Right lobe of liver (tissue), 6 donors: ENCODE data around the gene HNRNPA0. TPM values are rescaled to one million over a fixed set of nuclear protein-coding genes. Genes with fewer than 3 reads are reported as not detected.

Source experiments
- ATAC-seq, 4 donors: fragments of 200-7000 bp; cut with Tn5 transposase; one replicate each; pipeline ENCODE4 v1.9.1; 2020; ENCODE audit warnings: mild to moderate bottlenecking in 4 of 4, moderate library complexity in 4 of 4
- DNase-seq, 3 donors: peaks; one replicate each; pipeline ENCODE4 v3.0.0-alpha.2; 2020
- H3K27ac ChIP-seq, 3 donors: fragments of 200-600 bp; one replicate each; pipeline ENCODE4 v1.8.0; 2022
- H3K27me3 ChIP-seq, 2 donors: fragments of 200-600 bp; one replicate each; pipeline ENCODE4 v1.8.0; 2022
- H3K36me3 ChIP-seq, 4 donors: fragments of 200-600 bp; sonication (generic) in 1 of 4; one replicate each; pipeline versions ENCODE4 v1.5.1 to v1.8.0; 2017 to 2022; ENCODE audit warnings: control low read depth in 1 of 4
- H3K4me1 ChIP-seq, 4 donors: fragments of 200-600 bp; sonication (generic) in 1 of 4; one replicate each; pipeline versions ENCODE4 v1.5.1 to v1.8.0; 2017 to 2022; ENCODE audit warnings: control low read depth in 1 of 4
- H3K4me3 ChIP-seq, 3 donors: fragments of 200-600 bp; one replicate each; pipeline ENCODE4 v1.8.0; 2022
- H3K9me3 ChIP-seq, 4 donors: fragments of 200-600 bp; sonication (generic) in 1 of 4; one replicate each; pipeline versions ENCODE4 v1.5.1 to v1.8.0; 2017 to 2022; ENCODE audit warnings: control low read depth in 1 of 4
- CTCF ChIP-seq, 4 donors: fragments of 200-600 bp in 3 of 4; fragments of 450-650 bp in 1 of 4; IDR thresholded peaks; one replicate each; pipeline versions ENCODE4 v1.5.1 to v1.8.0; 2016 to 2022; ENCODE audit warnings: antibody characterized with exemption in 4 of 4, mild to moderate bottlenecking in 2 of 4
- POLR2A ChIP-seq: fragments of 450-650 bp; IDR thresholded peaks from one replicate; pipeline ENCODE4 v1.6.1; 2017; ENCODE audit warnings: antibody characterized with exemption, mild to moderate bottlenecking
- WGBS: methylation state at CpG from one replicate; pipeline ENCODE4 v1.1.6; 2018; ENCODE audit warnings: low coverage, low lambda C conversion rate; ENCODE audit not compliant: insufficient coverage; ENCODE audit errors: missing lambda C conversion rate; 5-methylcytosine and 5-hydroxymethylcytosine counted together
- intact Hi-C, 2 donors: fragments of 100-400 bp; cut with DNase I; formaldehyde crosslinking; loops; one replicate each; pipeline versions ENCODE4 v1.11.2 to v1.14.1; 2022
- total RNA-seq, 6 experiments: library from RNA; depleted of rRNA in 2 of 6; stranded (reverse); fragments of >200 nt in 2 of 6; fragmentation: NEBNext Ultra II Directional in 3 of 6; extraction: Animal tissue kit (Norgen Biotek cat#: 25700) in 3 of 6; gene quantifications; one replicate each; pipeline versions ENCODE4 v1.1.0 to v1.2.4, GENCODE V29; 2016 to 2023
- donor health status: DM: no; HTN: yes; CAD: no.
- donor health status: DM: no; HTN: no; CAD: no.
- donor health status: DM: no; HTN: no; CAD: no.
- donor health status: DM: no; HTN: yes; CAD: no.
- donor health status: DM: no; HTN: yes; CAD: no.

The HNRNPA0 gene
- total RNA-seq, 6 experiments from 2014 or later = 3.6 to 9.8 (median 8.1) TPM

- ATAC-seq (no peak), DNase-seq (no peak)
- Histone ChIP-seq H3K27me3 (no peaks in the 10 kb centered on the region), H3K4me1 (no peaks in the 10 kb centered on the region), H3K4me3 (no peak overlapping the region), H3K9me3 (no peaks in the 10 kb centered on the region), H3K36me3 (no peaks in the 10 kb centered on the region), H3K27ac (no peak overlapping the region)
- TF ChIP-seq POLR2A (no peak), CTCF (IDR thresholded peaks at IDR 0.05) (no peak)
- intact Hi-C loops = no loop called here
- 84% methylated on average over 5 of the region's 5 CpGs for WGBS
Observed at GRCh38 chr5:137757634-137758033, 3.5 kb upstream of the HNRNPA0 start.

GRCh38 chr5:137754961-137755762, 999 bp upstream of the HNRNPA0 start:
- TF ChIP-seq CTCF (IDR thresholded peaks at IDR 0.05) = no peak
- TF ChIP-seq POLR2A = no peak
- Histone ChIP-seq H3K4me1 (peaks cover 0 to 17% (median 5%) of the 10 kb centered on the region in 4 donors), H3K36me3 (no peaks in the 10 kb centered on the region), H3K27me3 (no peaks in the 10 kb centered on the region), H3K27ac (peak overlapping the region; percentile 99), H3K4me3 (peak overlapping the region; percentile 79 to 83 (median 80)), H3K9me3 (no peaks in the 10 kb centered on the region)
- WGBS = 20% methylated on average over 27 of the region's 36 CpGs
- ATAC-seq (peak; percentile 5 to 30 (median 22)), DNase-seq (no peak)
- intact Hi-C loops = no loop called here

- intact Hi-C loops = no loop called here
- peak in 1 of 3 donors; percentile 78 for DNase-seq
- WGBS = 0% methylated on average over 5 of the region's 45 CpGs
Observed at GRCh38 chr5:137753691-137754187, 424 bp downstream of the HNRNPA0 start.

More at GRCh38 chr5:137753691-137754187, 424 bp downstream of the HNRNPA0 start:
- no peaks in the 10 kb centered on the region for H3K9me3 ChIP-seq
- H3K36me3 ChIP-seq = no peaks in the 10 kb centered on the region
- TF ChIP-seq CTCF (IDR thresholded peaks at IDR 0.05) (no peak), POLR2A (no peak)
- no peaks in the 10 kb centered on the region for H3K27me3 ChIP-seq
- peak overlapping the region; percentile 79 to 83 (median 80) for H3K4me3 ChIP-seq
- H3K27ac ChIP-seq = peak overlapping the region; percentile 99
- peak; percentile 13 to 48 (median 18) for ATAC-seq
- H3K4me1 ChIP-seq = peaks cover 0 to 17% (median 5%) of the 10 kb centered on the region in 4 donors
